ENCODE results near the gene ABCB11. TPM values are rescaled to one million over a fixed set of nuclear protein-coding genes. Genes with fewer than 3 reads are reported as not detected.

Gene ABCB11
- total RNA-seq, 1 experiment from 2014 or later = 0.12 TPM

DNA sequence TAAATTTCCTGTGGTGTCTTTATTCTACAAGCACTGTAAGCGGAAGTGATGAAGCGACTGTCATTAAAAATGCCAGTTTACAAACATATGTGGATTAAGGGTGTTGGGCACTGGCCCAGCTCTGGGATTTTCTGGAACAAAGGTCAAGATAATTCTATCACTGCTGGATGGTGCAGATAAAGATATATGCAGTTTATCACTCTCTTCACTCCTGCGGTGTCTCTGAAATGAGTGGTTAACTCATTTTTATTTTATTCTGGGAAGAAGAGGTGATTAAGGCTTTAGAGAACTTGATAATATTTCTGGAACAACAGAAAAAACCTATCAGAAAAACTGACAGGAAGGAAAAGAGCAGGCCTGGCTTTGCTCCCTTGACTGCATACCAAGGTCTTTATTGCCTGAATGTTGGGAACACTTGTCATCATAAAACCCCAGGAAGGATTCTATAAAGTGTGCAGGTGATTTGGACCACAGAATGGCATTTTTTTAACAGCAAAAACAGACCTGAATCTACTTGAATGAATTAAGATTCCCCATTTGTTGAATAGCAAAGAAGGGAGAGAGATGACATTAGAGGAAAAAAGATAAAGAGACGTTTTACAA, 32.4 kb downstream of the ABCB11 start:
- Histone ChIP-seq H2AFZ (ENCODE audit: low read depth, low read length, poor library complexity, severe bottlenecking) (no peak overlapping the region), H3K27ac (ENCODE audit: low read depth, low read length) (no peak overlapping the region), H3K4me1 (ENCODE audit: control insufficient read depth in 1 of 2, insufficient read depth in 2 of 2, low read length in 2 of 2) (no peaks in the 10 kb centered on the region), H3K27me3 (ENCODE audit: insufficient read depth, low read length) (no peaks in the 10 kb centered on the region), H3K36me3 (ENCODE audit: control insufficient read depth in 1 of 2, insufficient read depth in 2 of 2, low read length in 2 of 2) (no peaks in the 10 kb centered on the region), H3K9me2 (ENCODE audit: insufficient read depth) (no peaks in the 10 kb centered on the region), H4K20me1 (ENCODE audit: insufficient read depth) (no peaks in the 10 kb centered on the region), H3K4me2 (ENCODE audit: low read length) (no peak overlapping the region), H3K79me2 (ENCODE audit: insufficient read depth, low read length) (no peaks in the 10 kb centered on the region), H3K9me3 (ENCODE audit: control insufficient read depth in 1 of 2, insufficient read depth in 1 of 2, low read depth in 1 of 2, low read length in 2 of 2) (no peaks in the 10 kb centered on the region), H3K9ac (ENCODE audit: low read length) (no peak overlapping the region), H3K4me3 (replicated peaks in 1 of 2; ENCODE audit: low read depth in 1 of 2, low read length in 2 of 2) (no peak overlapping the region)
- ChIA-PET POLR2A (no interaction called here), RAD21 (ENCODE audit: low non-redundant PET in 1 of 2, low total read pairs in 2 of 2, uncharacterized antibody in 2 of 2, unreplicated experiment in 2 of 2) (no interaction called here), CTCF (no interaction called here)
- no TSS peak for BruUV-seq (replicated peaks)
- ATAC-seq (no peak), DNase-seq (ENCODE audit: low read depth, low spot score) (no peak)
- TF ChIP-seq ELF1 (IDR thresholded peaks at IDR 0.05; ENCODE audit: borderline replicate concordance, low read depth) (no peak), CEBPB (IDR thresholded peaks at IDR 0.05; ENCODE audit: low read depth) (no peak), POLR2AphosphoS5 (IDR thresholded peaks at IDR 0.05; ENCODE audit: low read depth, low read length) (no peak), FOSL1 (IDR thresholded peaks at IDR 0.05; ENCODE audit: low read depth) (no peak), RAD21 (IDR thresholded peaks at IDR 0.05; ENCODE audit: low read depth) (no peak), SIN3A (IDR thresholded peaks at IDR 0.05; ENCODE audit: low read depth) (no peak), YY1 (IDR thresholded peaks at IDR 0.05; ENCODE audit: extremely low read depth, insufficient replicate concordance, low read depth, low read length) (no peak)
- TF ChIP-seq, protein P1, sequence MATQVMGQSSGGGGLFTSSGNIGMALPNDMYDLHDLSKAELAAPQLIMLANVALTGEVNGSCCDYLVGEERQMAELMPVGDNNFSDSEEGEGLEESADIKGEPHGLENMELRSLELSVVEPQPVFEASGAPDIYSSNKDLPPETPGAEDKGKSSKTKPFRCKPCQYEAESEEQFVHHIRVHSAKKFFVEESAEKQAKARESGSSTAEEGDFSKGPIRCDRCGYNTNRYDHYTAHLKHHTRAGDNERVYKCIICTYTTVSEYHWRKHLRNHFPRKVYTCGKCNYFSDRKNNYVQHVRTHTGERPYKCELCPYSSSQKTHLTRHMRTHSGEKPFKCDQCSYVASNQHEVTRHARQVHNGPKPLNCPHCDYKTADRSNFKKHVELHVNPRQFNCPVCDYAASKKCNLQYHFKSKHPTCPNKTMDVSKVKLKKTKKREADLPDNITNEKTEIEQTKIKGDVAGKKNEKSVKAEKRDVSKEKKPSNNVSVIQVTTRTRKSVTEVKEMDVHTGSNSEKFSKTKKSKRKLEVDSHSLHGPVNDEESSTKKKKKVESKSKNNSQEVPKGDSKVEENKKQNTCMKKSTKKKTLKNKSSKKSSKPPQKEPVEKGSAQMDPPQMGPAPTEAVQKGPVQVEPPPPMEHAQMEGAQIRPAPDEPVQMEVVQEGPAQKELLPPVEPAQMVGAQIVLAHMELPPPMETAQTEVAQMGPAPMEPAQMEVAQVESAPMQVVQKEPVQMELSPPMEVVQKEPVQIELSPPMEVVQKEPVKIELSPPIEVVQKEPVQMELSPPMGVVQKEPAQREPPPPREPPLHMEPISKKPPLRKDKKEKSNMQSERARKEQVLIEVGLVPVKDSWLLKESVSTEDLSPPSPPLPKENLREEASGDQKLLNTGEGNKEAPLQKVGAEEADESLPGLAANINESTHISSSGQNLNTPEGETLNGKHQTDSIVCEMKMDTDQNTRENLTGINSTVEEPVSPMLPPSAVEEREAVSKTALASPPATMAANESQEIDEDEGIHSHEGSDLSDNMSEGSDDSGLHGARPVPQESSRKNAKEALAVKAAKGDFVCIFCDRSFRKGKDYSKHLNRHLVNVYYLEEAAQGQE (IDR thresholded peaks at IDR 0.05; ENCODE audit: low read depth) = no peak
- intact Hi-C loops (cut with micrococcal nuclease) = no loop called here

All from HCT116 (cell line).